B cell (primary cell): ENCODE data around the gene DOCK1. TPM values are rescaled to one million over a fixed set of nuclear protein-coding genes. Genes with fewer than 3 reads are reported as not detected.

Experiments used
- ATAC-seq: fragments of 200-7000 bp; cut with Tn5 transposase; one replicate; pipeline ENCODE4 v1.10.0; 2021; ENCODE audit warnings: low read depth, mild to moderate bottlenecking, moderate number of reproducible peaks, moderate library complexity
- CTCF ChIA-PET: fragments of 350-600 bp; sonication (Branson Sonifier 250); formaldehyde crosslinking; loops from one replicate; lab custom pipeline; 2021; ENCODE audit warnings: antibody characterized with exemption, inconsistent platforms; lab: Charles Lee
- POLR2A ChIA-PET: fragments of 350-600 bp; sonication (Branson Sonifier 250); formaldehyde crosslinking; loops from one replicate; lab custom pipeline; 2021; ENCODE audit warnings: antibody characterized with exemption; lab: Charles Lee
- DNase-seq: peaks from one replicate; pipeline ENCODE4 v3.0.0; 2013
- H2AFZ ChIP-seq: 2 replicates; pipeline ENCODE4 v1.6.1; 2012; ENCODE audit warnings: mild to moderate bottlenecking, low read depth, low read length; ENCODE audit not compliant: insufficient read depth, poor library complexity, severe bottlenecking
- H3K27ac ChIP-seq, 2 donors: 1 replicate in 1 of 2; 2 replicates in 1 of 2; pipeline ENCODE4 v1.5.1; 2012 to 2013; ENCODE audit warnings: low read length in 2 of 2, mild to moderate bottlenecking in 2 of 2, moderate library complexity in 1 of 2
- H3K27me3 ChIP-seq, 4 experiments: fragments of 200-600 bp in 1 of 4; sonication (generic) in 1 of 4; replicated peaks in 1 of 4; 1 replicate in 2 of 4; 2 replicates in 2 of 4; pipeline versions ENCODE4 v1.6.1 to v1.7.0; 2013 to 2016; ENCODE audit warnings: low read length in 3 of 4, mild to moderate bottlenecking in 2 of 4, mixed read lengths in 1 of 4, moderate library complexity in 1 of 4; ENCODE audit not compliant: insufficient read depth in 4 of 4, control insufficient read depth in 3 of 4; ENCODE audit errors: control extremely low read depth in 1 of 4
- H3K36me3 ChIP-seq, 2 experiments: replicated peaks in 1 of 2; 1 replicate in 1 of 2; 2 replicates in 1 of 2; pipeline versions ENCODE4 v1.6.1 to v1.7.1; 2013; ENCODE audit warnings: low read length in 1 of 2; ENCODE audit not compliant: insufficient read depth in 2 of 2, control insufficient read depth in 1 of 2; ENCODE audit errors: control extremely low read depth in 1 of 2, extremely low read depth in 1 of 2
- H3K4me1 ChIP-seq, 2 donors: fragments of 200-600 bp in 1 of 2; sonication (generic) in 1 of 2; 1 replicate in 1 of 2; 2 replicates in 1 of 2; pipeline versions ENCODE4 v1.5.1 to v1.6.1; 2013 to 2017; ENCODE audit warnings: low read length in 2 of 2; ENCODE audit not compliant: control insufficient read depth in 2 of 2, insufficient read depth in 2 of 2
- H3K4me2 ChIP-seq: replicated peaks from 2 replicates; pipeline ENCODE3; 2012; ENCODE audit warnings: mild to moderate bottlenecking, low read depth, low read length; ENCODE audit not compliant: poor library complexity, severe bottlenecking
- H3K4me3 ChIP-seq, 5 experiments: fragments of 200-600 bp in 1 of 5; sonication (generic) in 1 of 5; 1 replicate in 3 of 5; 2 replicates in 2 of 5; pipeline versions ENCODE4 v1.5.1 to v1.7.0; 2011 to 2016; ENCODE audit warnings: low read length in 4 of 5, mild to moderate bottlenecking in 4 of 5, low read depth in 2 of 5, control low read depth in 1 of 5, moderate library complexity in 1 of 5; ENCODE audit not compliant: insufficient read depth in 1 of 5; ENCODE audit errors: control extremely low read depth in 1 of 5, extremely low read depth in 1 of 5
- H3K79me2 ChIP-seq: fragments of 200-600 bp; sonication (generic); one replicate; pipeline ENCODE4 v1.6.0; 2016; ENCODE audit warnings: low read length; ENCODE audit not compliant: control insufficient read depth, insufficient read depth
- H3K9ac ChIP-seq: fragments of 200-600 bp; sonication (generic); 2 replicates; pipeline ENCODE4 v1.6.1; 2017; ENCODE audit warnings: mild to moderate bottlenecking, low read length, moderate library complexity
- H3K9me3 ChIP-seq, 3 donors: one replicate each; pipeline versions ENCODE4 v1.6.1 to v1.7.1; 2013; ENCODE audit warnings: low read length in 2 of 3; ENCODE audit not compliant: control insufficient read depth in 2 of 3, insufficient read depth in 1 of 3; ENCODE audit errors: control extremely low read depth in 1 of 3
- H4K20me1 ChIP-seq: 2 replicates; pipeline ENCODE4 v1.6.0; 2012; ENCODE audit warnings: mild to moderate bottlenecking, low read length; ENCODE audit not compliant: insufficient read depth, control insufficient read depth, poor library complexity, severe bottlenecking
- H3K27ac Mint-ChIP-seq: one replicate; pipeline ENCODE4 v1.8.0; 2021; ENCODE audit warnings: mixed read lengths
- H3K27me3 Mint-ChIP-seq: one replicate; pipeline ENCODE4 v1.8.0; 2021; ENCODE audit warnings: mixed read lengths
- H3K4me1 Mint-ChIP-seq: one replicate; pipeline ENCODE4 v1.8.0; 2021; ENCODE audit warnings: mixed read lengths
- H3K4me3 Mint-ChIP-seq: one replicate; pipeline ENCODE4 v1.8.0; 2021; ENCODE audit warnings: mixed read lengths
- H3K9me3 Mint-ChIP-seq: one replicate; pipeline ENCODE4 v1.8.0; 2022; ENCODE audit warnings: mixed read lengths; ENCODE audit not compliant: insufficient read depth
- CTCF ChIP-seq: fragments of 200-600 bp; IDR thresholded peaks from one replicate; pipeline ENCODE4 v1.8.0; 2022; ENCODE audit warnings: antibody characterized with exemption, mild to moderate bottlenecking
- EZH2 ChIP-seq: IDR thresholded peaks from 2 replicates; pipeline ENCODE4 v1.6.1; 2012; ENCODE audit warnings: borderline replicate concordance, low read depth, mild to moderate bottlenecking, moderate library complexity, low read length; ENCODE audit not compliant: insufficient read depth, poor library complexity, severe bottlenecking
- WGBS: methylation state at CpG from one replicate; pipeline ENCODE4 v1.1.5; 2013; ENCODE audit warnings: missing lambda C conversion rate; ENCODE audit not compliant: insufficient coverage; 5-methylcytosine and 5-hydroxymethylcytosine counted together
- intact Hi-C: fragments of 100-400 bp; cut with micrococcal nuclease; formaldehyde crosslinking; loops from one replicate; pipeline ENCODE4 v1.10.0; 2022
- polyA plus RNA-seq: library from polyadenylated mRNA; depleted of rRNA; stranded (reverse); fragments of >200 nt; gene quantifications from 2 replicates; pipeline ENCODE4 v1.2.3, GENCODE V29; 2012
- total RNA-seq, 2 donors: library from RNA; stranded (reverse); fragments of 120-200 nt in 1 of 2; gene quantifications; 1 replicate in 1 of 2; 2 replicates in 1 of 2; pipeline versions ENCODE4 v1.2.3 to v1.2.4, GENCODE V29; 2013 to 2022

The DOCK1 gene
- total and polyA plus RNA-seq, 2 donors (not counting 1 experiment from before 2014, with no cell fraction given), result not detected

GRCh38 chr10:127278001-127278400 lies 372.8 kb downstream of the DOCK1 start:
- H3K27me3 ChIP-seq, result no peaks in the 10 kb centered on the region
- intact Hi-C loops, result no loop called here
- H3K4me3 ChIP-seq, result no peak overlapping the region
- Mint-ChIP-seq H3K27ac (no peak overlapping the region), H3K27me3 (no peaks in the 10 kb centered on the region), H3K9me3 (no peaks in the 10 kb centered on the region), H3K4me1 (no peaks in the 10 kb centered on the region), H3K4me3 (no peak overlapping the region)
- H3K27ac ChIP-seq, result no peak overlapping the region
- no peaks in the 10 kb centered on the region for H3K36me3 ChIP-seq
- ATAC-seq (no peak), DNase-seq (no peak)
- H3K79me2 ChIP-seq, result no peaks in the 10 kb centered on the region
- no peaks in the 10 kb centered on the region for H4K20me1 ChIP-seq
- no peak overlapping the region for H3K9ac ChIP-seq
- H2AFZ ChIP-seq, result no peak overlapping the region
- TF ChIP-seq CTCF (no peak), EZH2 (no peak)
- 84% methylated on average over 4 of the region's 5 CpGs for WGBS
- CTCF ChIA-PET, result no interaction called here
- peaks cover 0 to 5% (median 0%) of the 10 kb centered on the region in 3 donors for H3K9me3 ChIP-seq
- POLR2A ChIA-PET, result no interaction called here
- no peaks in the 10 kb centered on the region for H3K4me1 ChIP-seq
- H3K4me2 ChIP-seq, result no peak overlapping the region

GRCh38 chr10:127279334-127279774 lies 374.1 kb downstream of the DOCK1 start:
- no peak overlapping the region for H3K4me3 ChIP-seq
- ChIA-PET POLR2A (no interaction called here), CTCF (no interaction called here)
- no peaks in the 10 kb centered on the region for H3K9me3 ChIP-seq
- Mint-ChIP-seq H3K27ac (no peak overlapping the region), H3K4me1 (no peaks in the 10 kb centered on the region), H3K27me3 (no peaks in the 10 kb centered on the region), H3K9me3 (no peaks in the 10 kb centered on the region), H3K4me3 (no peak overlapping the region)
- no peak overlapping the region for H3K9ac ChIP-seq
- H3K79me2 ChIP-seq, result no peaks in the 10 kb centered on the region
- H3K36me3 ChIP-seq, result no peaks in the 10 kb centered on the region
- H4K20me1 ChIP-seq, result no peaks in the 10 kb centered on the region
- intact Hi-C loops, result no loop called here
- WGBS, result 92% methylated on average over 2 of the region's 5 CpGs
- no peak for TF ChIP-seq CTCF
- TF ChIP-seq EZH2, result no peak
- no peaks in the 10 kb centered on the region for H3K27me3 ChIP-seq
- no peak for ATAC-seq
- H2AFZ ChIP-seq, result no peak overlapping the region
- H3K4me2 ChIP-seq, result no peak overlapping the region
- H3K4me1 ChIP-seq, result no peaks in the 10 kb centered on the region
- DNase-seq, result no peak
- no peak overlapping the region for H3K27ac ChIP-seq
